Stimulated activated CD8-positive, alpha-beta memory T cell treated with anti-CD3 and anti-CD28 coated beads, Interleukin-4, amount 100 ng/mL, for 4 hours (primary cell): ENCODE results near the gene CLCF1.
"Not testable (repeated sequence)": the region's sequence is repeated elsewhere in the genome, so short reads cannot be mapped to it uniquely, and the experiment has no call there.

Source experiments
- DNase-seq, 2 donors: peaks; one replicate each; pipeline ENCODE4 v3.0.0-alpha.2; 2020; ENCODE audit warnings: low read depth in 2 of 2, low spot score in 1 of 2

The CLCF1 gene

GRCh38 chr11:67409261-67409666 lies 35.9 kb upstream of the CLCF1 start:
- DNase-seq = peak in 1 of 2 donors; percentile 41

- DNase-seq = no peak
Measured at GRCh38 chr11:67408437-67409200, 35.2 kb upstream of the CLCF1 start.

GRCh38 chr11:67407688-67408163 lies 34.3 kb upstream of the CLCF1 start:
- no peak for DNase-seq

GRCh38 chr11:67406969-67407687 lies 33.7 kb upstream of the CLCF1 start:
- DNase-seq = no peak

GRCh38 chr11:67406420-67406968 lies 33.1 kb upstream of the CLCF1 start:
- no peak for DNase-seq

DNA sequence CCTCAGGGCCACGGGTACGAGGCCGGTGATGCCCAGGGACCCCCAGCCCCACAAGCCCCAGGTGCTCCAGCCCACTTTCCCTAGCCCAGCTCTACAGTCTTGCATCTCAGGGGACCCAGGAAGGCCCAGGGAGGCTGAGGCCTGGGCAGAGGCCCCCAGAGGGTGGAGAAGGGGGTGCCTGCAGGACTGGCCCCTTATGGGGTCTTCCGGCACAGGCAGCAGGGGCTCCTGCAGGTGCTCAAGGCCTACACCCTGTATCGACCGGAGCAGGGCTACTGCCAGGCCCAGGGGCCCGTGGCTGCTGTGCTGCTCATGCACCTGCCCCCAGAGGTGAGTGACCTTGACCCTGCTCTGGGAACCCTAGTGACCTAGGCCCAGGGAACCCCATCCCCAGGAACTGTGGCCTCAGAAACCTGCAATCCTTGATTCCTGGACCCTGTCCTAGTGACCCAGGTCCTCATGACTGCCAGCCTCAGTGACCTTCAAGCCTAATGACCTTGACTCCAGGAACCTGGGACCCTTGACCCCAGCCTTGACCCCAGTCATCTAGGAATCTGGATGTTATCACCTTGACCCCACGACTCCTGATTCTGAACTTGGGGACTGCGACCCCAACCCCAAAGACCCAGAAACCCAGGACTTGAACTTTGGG lies 32.4 kb upstream of the CLCF1 start:
- no peak for DNase-seq

DNA sequence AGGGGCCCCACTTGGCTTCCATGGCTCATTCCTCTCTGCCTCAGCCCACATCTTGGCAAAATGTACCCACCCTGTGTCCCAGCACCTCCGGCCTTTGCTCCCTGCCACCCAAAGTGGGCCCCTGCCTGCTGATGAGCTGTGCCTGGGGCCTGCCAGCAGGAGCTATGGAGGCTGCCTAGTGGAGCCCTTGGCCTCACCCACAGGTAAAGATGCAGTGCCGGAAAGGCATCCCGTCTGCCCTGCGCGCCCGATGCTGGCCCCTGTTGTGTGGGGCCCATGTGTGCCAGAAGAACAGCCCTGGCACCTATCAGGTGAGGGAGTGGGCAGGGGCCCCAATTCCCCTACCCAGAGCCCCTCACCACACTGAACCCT lies 31.8 kb upstream of the CLCF1 start:
- no peak for DNase-seq

DNA sequence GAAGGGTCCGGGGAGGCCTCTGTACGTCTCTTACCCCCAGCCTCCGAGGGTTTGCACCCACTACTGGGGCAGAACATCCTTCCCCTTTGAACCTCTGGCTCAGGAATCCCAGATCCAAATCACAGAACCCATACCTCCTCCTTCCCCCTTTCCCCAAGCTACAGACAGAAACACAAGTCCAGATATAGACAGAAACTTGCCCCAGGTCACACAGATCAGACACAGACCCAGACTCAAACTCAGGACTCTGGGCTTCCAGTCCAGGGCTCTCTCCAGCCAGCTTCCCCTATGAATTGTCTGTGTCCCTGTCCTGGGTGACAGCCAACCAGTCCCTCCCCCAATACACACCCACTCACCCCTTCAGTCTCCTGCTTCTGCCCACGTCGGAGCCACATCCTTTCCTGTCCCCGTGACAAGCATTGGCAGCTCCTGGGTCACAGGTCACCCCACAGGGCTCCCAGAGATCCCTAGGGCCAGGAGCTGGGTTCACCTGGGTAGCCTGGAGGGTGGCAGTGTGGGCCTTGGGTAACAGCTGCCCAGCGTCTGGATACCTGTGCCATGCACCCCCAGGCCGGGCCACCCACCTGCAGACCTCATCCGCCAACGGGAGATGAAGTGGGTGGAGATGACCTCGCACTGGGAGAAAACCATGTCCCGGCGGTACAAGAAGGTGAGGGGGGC lies 31.3 kb upstream of the CLCF1 start:
- peak in 1 of 2 donors; percentile 37 for DNase-seq

GRCh38 chr11:67403085-67403484 lies 29.7 kb upstream of the CLCF1 start:
- not testable (repeated sequence) for DNase-seq

DNA sequence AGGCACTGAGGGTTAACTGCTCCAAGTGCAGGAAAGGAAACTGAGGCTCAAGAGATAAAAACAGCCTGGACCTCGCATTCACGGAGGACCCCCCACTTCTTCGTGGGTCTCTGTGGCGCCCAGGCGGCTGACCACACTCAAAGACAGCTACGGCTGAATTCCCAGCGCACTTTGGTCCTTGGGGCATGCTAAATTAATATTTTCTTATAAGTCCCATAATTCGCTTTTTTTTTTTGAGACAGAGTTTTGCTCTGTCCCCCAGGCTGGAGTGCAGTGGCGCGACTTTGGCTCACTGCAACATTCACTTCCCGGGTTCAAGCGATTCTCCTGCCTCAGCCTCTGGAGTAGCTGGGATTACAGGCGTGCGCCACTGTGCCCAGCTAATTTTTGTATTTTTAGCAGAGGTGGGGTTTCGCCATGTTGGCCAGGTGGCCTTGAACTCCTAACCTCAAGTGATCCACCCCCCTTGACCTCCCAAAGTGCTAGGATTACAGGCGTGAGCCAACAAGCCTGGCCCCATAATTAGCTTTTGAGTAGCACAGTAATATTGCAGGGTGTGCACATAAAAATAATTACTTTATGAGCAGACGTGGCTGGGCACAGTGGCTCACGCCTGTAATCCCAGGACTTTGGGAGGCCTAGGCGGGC lies 28.9 kb upstream of the CLCF1 start:
- not testable (repeated sequence) for DNase-seq

DNA sequence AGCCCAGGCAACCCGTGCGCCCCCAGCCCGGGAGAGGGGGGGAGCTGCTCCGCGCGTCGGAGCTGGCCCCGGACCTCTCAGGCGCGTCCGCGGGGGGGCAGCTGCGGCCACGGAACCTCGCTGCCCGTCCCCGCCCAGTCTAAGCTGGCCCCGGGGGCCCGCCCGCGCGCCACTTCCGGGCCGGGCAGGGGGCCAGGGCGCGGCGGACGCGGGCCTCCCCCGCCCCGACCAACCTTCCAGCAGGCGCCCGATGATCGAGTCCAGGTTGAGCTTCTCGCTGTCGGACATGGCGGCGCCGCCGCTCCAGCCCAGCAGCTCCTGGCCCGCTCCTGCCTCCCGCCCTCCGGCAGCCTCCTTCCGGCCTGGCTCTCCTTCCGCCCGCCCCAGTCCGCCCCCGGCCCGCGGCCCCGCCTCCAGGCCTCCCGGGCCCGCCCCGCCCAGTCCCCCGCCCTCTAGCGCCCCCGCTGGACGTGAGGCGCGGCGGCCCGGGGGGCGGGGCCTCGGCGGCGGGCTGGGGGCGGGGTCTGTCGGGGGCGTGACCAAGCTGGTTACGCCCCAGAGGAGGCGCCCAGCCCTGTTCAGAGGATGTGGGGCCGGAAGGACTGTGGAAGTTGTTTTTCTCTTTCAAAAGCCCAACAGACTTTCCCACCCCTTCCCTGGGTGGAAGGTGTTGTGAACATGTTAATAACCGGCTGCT lies 28.2 kb upstream of the CLCF1 start, which contains the start of gene PPP1CA:
Gene PPP1CA, minus strand, starts transcription at position 364 of the 697 bp plus-strand sequence. Its CDS starts 76 bp downstream, at position 288.
- DNase-seq = peak; percentile 81 to 89

GRCh38 chr11:67400942-67401494 lies 27.6 kb upstream of the CLCF1 start:
- no peak for DNase-seq

- no peak for DNase-seq
Measured at GRCh38 chr11:67400251-67400941, 27.0 kb upstream of the CLCF1 start.

- no peak for DNase-seq
Measured at GRCh38 chr11:67398661-67399563, 25.5 kb upstream of the CLCF1 start.

DNA sequence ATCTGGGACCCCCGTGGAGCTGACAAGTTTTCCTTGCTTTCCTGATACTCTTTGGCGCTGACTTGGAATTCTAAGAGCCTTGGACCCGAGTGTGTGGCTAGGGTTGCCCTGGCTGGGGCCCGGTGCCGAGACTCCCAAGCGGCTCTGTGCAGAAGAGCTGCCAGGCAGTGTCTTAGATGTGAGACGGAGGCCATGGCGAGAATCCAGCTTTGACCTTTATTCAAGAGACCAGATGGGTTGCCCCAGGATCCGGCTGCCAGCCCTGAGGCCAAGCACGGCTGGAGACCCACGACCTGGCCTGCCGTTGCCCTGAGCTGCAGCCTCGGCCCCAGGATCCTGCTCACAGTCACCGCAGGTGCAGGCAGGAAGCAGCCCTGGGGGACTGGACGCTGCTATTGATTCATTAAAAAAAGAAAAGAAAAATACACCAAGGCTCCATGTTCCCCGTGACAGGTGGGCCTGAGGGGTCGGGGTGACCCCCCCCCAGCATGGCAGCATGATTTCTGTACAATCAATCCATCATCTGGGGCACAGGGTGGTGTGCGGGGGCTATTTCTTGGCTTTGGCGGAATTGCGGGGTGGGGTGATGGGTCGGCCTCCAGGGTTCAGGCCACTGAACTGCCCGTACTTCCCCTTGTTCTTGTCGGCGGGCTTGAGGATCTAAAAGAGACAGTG lies 24.7 kb upstream of the CLCF1 start:
- DNase-seq = no peak

- DNase-seq = no peak
Measured at GRCh38 chr11:67397536-67397935, 24.1 kb upstream of the CLCF1 start.
